ENCODE data around the gene WSCD1. TPM values are rescaled to one million over a fixed set of nuclear protein-coding genes. Genes with fewer than 3 reads are reported as not detected.

Gene WSCD1
- polyA plus RNA-seq, 1 donor (not counting 4 experiments of a cell fraction or from before 2014, with no cell fraction given), result not detected

DNA sequence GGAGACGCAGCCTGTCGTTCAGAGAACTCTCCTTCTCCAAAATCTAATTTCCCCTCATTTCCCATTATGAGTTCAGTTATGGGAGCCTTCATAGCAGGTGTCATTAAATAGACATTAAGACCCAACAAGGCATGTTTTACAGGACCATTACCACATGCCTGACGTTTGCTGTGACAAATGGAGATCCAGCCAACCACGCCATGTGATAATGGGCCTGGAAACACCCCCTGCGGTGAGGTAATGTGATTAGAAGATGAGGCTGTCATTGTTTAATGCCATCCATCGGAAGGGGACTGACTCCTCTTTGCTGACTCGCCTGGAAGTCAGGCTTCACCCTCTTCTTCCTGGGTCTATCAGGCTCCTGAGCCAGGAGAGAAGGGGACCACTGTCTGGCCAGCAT lies 76.9 kb downstream of the WSCD1 start:
- FAIRE-seq, result no peak
- dilution Hi-C loops (cut with MboI; ENCODE audit: extremely low pct_ligation_motif_present, low sequenced_read_pairs), result no loop called here
- no peak for TF ChIP-seq EZH2 (IDR thresholded peaks at IDR 0.05; ENCODE audit: low read length)
- TF ChIP-seq, protein P1, sequence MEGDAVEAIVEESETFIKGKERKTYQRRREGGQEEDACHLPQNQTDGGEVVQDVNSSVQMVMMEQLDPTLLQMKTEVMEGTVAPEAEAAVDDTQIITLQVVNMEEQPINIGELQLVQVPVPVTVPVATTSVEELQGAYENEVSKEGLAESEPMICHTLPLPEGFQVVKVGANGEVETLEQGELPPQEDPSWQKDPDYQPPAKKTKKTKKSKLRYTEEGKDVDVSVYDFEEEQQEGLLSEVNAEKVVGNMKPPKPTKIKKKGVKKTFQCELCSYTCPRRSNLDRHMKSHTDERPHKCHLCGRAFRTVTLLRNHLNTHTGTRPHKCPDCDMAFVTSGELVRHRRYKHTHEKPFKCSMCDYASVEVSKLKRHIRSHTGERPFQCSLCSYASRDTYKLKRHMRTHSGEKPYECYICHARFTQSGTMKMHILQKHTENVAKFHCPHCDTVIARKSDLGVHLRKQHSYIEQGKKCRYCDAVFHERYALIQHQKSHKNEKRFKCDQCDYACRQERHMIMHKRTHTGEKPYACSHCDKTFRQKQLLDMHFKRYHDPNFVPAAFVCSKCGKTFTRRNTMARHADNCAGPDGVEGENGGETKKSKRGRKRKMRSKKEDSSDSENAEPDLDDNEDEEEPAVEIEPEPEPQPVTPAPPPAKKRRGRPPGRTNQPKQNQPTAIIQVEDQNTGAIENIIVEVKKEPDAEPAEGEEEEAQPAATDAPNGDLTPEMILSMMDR (optimal IDR thresholded peaks at IDR 0.05 in 1 of 3, IDR thresholded peaks at IDR 0.05 in 1 of 3, conservative IDR thresholded peaks at IDR 0.05 in 1 of 3; ENCODE audit: extremely low read depth in 1 of 3, insufficient read depth in 2 of 3, low read length in 3 of 3), result no peak

DNA sequence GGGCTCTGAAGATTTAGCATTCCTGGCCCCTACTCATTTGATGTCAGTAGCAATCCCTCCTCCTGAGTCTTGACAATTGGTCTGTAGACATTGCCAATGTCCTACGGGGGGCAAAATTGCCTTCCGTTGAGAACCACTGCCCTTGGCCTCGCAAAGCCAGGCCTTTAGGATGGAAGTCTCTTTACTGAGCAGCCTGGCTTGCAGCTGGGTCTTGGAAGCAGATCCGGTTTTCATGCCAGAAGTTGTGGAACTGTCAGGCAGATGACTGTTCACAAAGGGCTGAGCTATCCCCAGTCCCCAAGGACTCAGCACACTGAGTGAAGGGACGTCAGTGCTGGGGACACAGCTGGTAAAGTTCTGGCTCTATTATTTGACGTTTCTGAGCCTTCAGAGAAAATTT lies 83.2 kb downstream of the WSCD1 start:
- Histone ChIP-seq H3K9me1 (ENCODE audit: control insufficient read depth, extremely low read depth, insufficient read depth, low read length) (no peaks in the 10 kb centered on the region), H3K4me1 (ENCODE audit: control insufficient read depth, extremely low read depth, insufficient read depth, low read length) (no peaks in the 10 kb centered on the region), H3K4me3 (ENCODE audit: control insufficient read depth in 2 of 3, extremely low read depth in 1 of 3, insufficient read depth in 2 of 3, low read depth in 1 of 3, low read length in 3 of 3) (no peak overlapping the region), H3K27ac (ENCODE audit: control insufficient read depth, insufficient read depth, low read length) (no peak overlapping the region), H3K9ac (ENCODE audit: control insufficient read depth, extremely low read depth, insufficient read depth, low read length) (no peak overlapping the region), H3K27me3 (ENCODE audit: control insufficient read depth, extremely low read depth, insufficient read depth, low read length) (peaks cover 3% of the 10 kb centered on the region), H3K36me3 (ENCODE audit: control insufficient read depth in 2 of 2, extremely low read depth in 1 of 2, insufficient read depth in 2 of 2, low read length in 2 of 2) (no peaks in the 10 kb centered on the region), H4K20me1 (ENCODE audit: control insufficient read depth, extremely low read depth, insufficient read depth, low read length) (no peaks in the 10 kb centered on the region), H3K9me3 (ENCODE audit: control insufficient read depth, low read depth, low read length) (no peaks in the 10 kb centered on the region), H3K79me2 (ENCODE audit: control insufficient read depth, insufficient read depth, low read length) (no peaks in the 10 kb centered on the region), H2AFZ (ENCODE audit: control insufficient read depth, low read length) (no peak overlapping the region), H3K4me2 (ENCODE audit: control insufficient read depth, extremely low read depth, insufficient read depth, low read depth, low read length) (no peak overlapping the region)
- TF ChIP-seq, protein P1 (optimal IDR thresholded peaks at IDR 0.05 in 1 of 3, IDR thresholded peaks at IDR 0.05 in 1 of 3, conservative IDR thresholded peaks at IDR 0.05 in 1 of 3; ENCODE audit: extremely low read depth in 1 of 3, insufficient read depth in 2 of 3, low read length in 3 of 3), result no peak
- TF ChIP-seq EZH2 (IDR thresholded peaks at IDR 0.05; ENCODE audit: low read length), result no peak
- FAIRE-seq (no peak), DNase-seq (ENCODE audit: low read depth, low spot score) (no peak)
- dilution Hi-C loops (cut with MboI; ENCODE audit: extremely low pct_ligation_motif_present, low sequenced_read_pairs), result no loop called here

More for the DNA sequence above, 76.9 kb downstream of the WSCD1 start:
- Histone ChIP-seq H3K79me2 (ENCODE audit: control insufficient read depth, insufficient read depth, low read length) (no peaks in the 10 kb centered on the region), H4K20me1 (ENCODE audit: control insufficient read depth, extremely low read depth, insufficient read depth, low read length) (no peaks in the 10 kb centered on the region), H3K4me2 (ENCODE audit: control insufficient read depth, extremely low read depth, insufficient read depth, low read depth, low read length) (no peak overlapping the region), H3K27ac (ENCODE audit: control insufficient read depth, insufficient read depth, low read length) (no peak overlapping the region), H3K27me3 (ENCODE audit: control insufficient read depth, extremely low read depth, insufficient read depth, low read length) (peaks cover 3% of the 10 kb centered on the region), H3K36me3 (ENCODE audit: control insufficient read depth in 2 of 2, extremely low read depth in 1 of 2, insufficient read depth in 2 of 2, low read length in 2 of 2) (no peaks in the 10 kb centered on the region), H3K9me3 (ENCODE audit: control insufficient read depth, low read depth, low read length) (no peaks in the 10 kb centered on the region), H2AFZ (ENCODE audit: control insufficient read depth, low read length) (no peak overlapping the region), H3K4me1 (ENCODE audit: control insufficient read depth, extremely low read depth, insufficient read depth, low read length) (no peaks in the 10 kb centered on the region), H3K9me1 (ENCODE audit: control insufficient read depth, extremely low read depth, insufficient read depth, low read length) (no peaks in the 10 kb centered on the region), H3K9ac (ENCODE audit: control insufficient read depth, extremely low read depth, insufficient read depth, low read length) (no peak overlapping the region), H3K4me3 (ENCODE audit: control insufficient read depth in 2 of 3, extremely low read depth in 1 of 3, insufficient read depth in 2 of 3, low read depth in 1 of 3, low read length in 3 of 3) (no peak overlapping the region)
- no peak for DNase-seq (ENCODE audit: low read depth, low spot score)
